IMR-90 (cell line): ENCODE results near the gene KCNIP3. TPM values are rescaled to one million over a fixed set of nuclear protein-coding genes. Genes with fewer than 3 reads are reported as not detected.

Experiments used
- ATAC-seq: fragments of 200-7000 bp; cut with Tn5 transposase; 2 replicates; pipeline ENCODE4 v1.9.1; 2020; ENCODE audit warnings: low read depth, mild to moderate bottlenecking, moderate library complexity
- BruUV-seq: library from RNA; stranded (reverse); fragments of 400-500 nt; replicated peaks from 2 replicates; lab custom pipeline; 2021; lab: Mats Ljungman, UMichigan
- CTCF ChIA-PET: fragments of 300-600 bp; formaldehyde crosslinking; extraction: SDS; loops from one replicate; lab custom pipeline; 2021; ENCODE audit warnings: antibody characterized with exemption; lab: Yijun Ruan, JAX
- POLR2A ChIA-PET: fragments of 300-600 bp; sonication (Branson Sonifier 250); formaldehyde crosslinking; loops from one replicate; lab custom pipeline; 2022; ENCODE audit warnings: antibody characterized with exemption; ENCODE audit not compliant: unreplicated experiment; lab: Charles Lee
- DNase-seq: peaks from one replicate; pipeline ENCODE4 v3.0.0; 2013
- H2AFZ ChIP-seq: replicated peaks from 2 replicates; pipeline ENCODE3; 2013; ENCODE audit warnings: low read length, mild to moderate bottlenecking; ENCODE audit not compliant: poor library complexity
- H2AK5ac ChIP-seq: 2 replicates; pipeline ENCODE4 v1.6.1; 2013; ENCODE audit warnings: low read depth, low read length, inconsistent platforms
- H2AK9ac ChIP-seq: replicated peaks from 2 replicates; pipeline ENCODE3; 2013; ENCODE audit warnings: mild to moderate bottlenecking, low read depth, low read length, moderate library complexity; ENCODE audit not compliant: poor library complexity
- H2BK120ac ChIP-seq: 2 replicates; pipeline ENCODE4 v1.6.1; 2013; ENCODE audit warnings: low read depth, low read length, inconsistent platforms
- H2BK15ac ChIP-seq: 3 replicates; pipeline ENCODE4 v1.6.1; 2013; ENCODE audit warnings: low read depth, low read length, inconsistent platforms
- H2BK20ac ChIP-seq: 2 replicates; pipeline ENCODE4 v1.6.1; 2013; ENCODE audit warnings: low read depth, mild to moderate bottlenecking, inconsistent platforms, low read length, moderate library complexity
- H2BK5ac ChIP-seq: 2 replicates; pipeline ENCODE4 v1.6.1; 2013; ENCODE audit warnings: mild to moderate bottlenecking, low read depth, low read length, inconsistent platforms; ENCODE audit not compliant: poor library complexity, severe bottlenecking
- H3K14ac ChIP-seq: replicated peaks from 2 replicates; pipeline ENCODE4 v1.6.1; 2013; ENCODE audit warnings: low read depth, low read length, inconsistent platforms
- H3K18ac ChIP-seq: 2 replicates; pipeline ENCODE4 v1.6.1; 2013; ENCODE audit warnings: low read depth, low read length, control low read depth
- H3K23ac ChIP-seq: 2 replicates; pipeline ENCODE4 v1.6.1; 2013; ENCODE audit warnings: low read depth, low read length, inconsistent platforms
- H3K27ac ChIP-seq: 2 replicates; pipeline ENCODE4 v1.5.1; 2013; ENCODE audit warnings: mild to moderate bottlenecking, control low read depth, low read length; ENCODE audit not compliant: insufficient read depth
- H3K27me3 ChIP-seq: 2 replicates; pipeline ENCODE4 v1.6.1; 2013; ENCODE audit warnings: low read length; ENCODE audit not compliant: control insufficient read depth, insufficient read depth
- H3K36me3 ChIP-seq: 2 replicates; pipeline ENCODE4 v1.6.1; 2013; ENCODE audit warnings: low read length, mixed read lengths; ENCODE audit not compliant: control insufficient read depth, insufficient read depth
- H3K4ac ChIP-seq: 2 replicates; pipeline ENCODE4 v1.6.1; 2013; ENCODE audit warnings: low read depth, low read length, inconsistent platforms
- H3K4me1 ChIP-seq: 2 replicates; pipeline ENCODE4 v1.6.1; 2013; ENCODE audit warnings: low read length, mixed read lengths; ENCODE audit not compliant: control insufficient read depth, insufficient read depth
- H3K4me2 ChIP-seq: 2 replicates; pipeline ENCODE4 v1.6.1; 2013; ENCODE audit warnings: low read depth, mild to moderate bottlenecking, control low read depth, low read length, moderate library complexity
- H3K4me3 ChIP-seq: 2 replicates; pipeline ENCODE4 v1.5.1; 2013; ENCODE audit warnings: low read depth, mild to moderate bottlenecking, control low read depth, low read length, moderate library complexity; ENCODE audit not compliant: insufficient read depth
- H3K56ac ChIP-seq: 2 replicates; pipeline ENCODE4 v1.6.1; 2013; ENCODE audit warnings: low read length, inconsistent platforms; ENCODE audit not compliant: insufficient read depth; ENCODE audit errors: extremely low read depth
- H3K79me1 ChIP-seq, 2 experiments: 2 replicates each; pipeline ENCODE4 v1.6.1; 2013; ENCODE audit warnings: low read length in 2 of 2, inconsistent platforms in 1 of 2, low read depth in 1 of 2
- H3K9ac ChIP-seq: 2 replicates; pipeline ENCODE4 v1.6.1; 2013; ENCODE audit warnings: low read depth, low read length, control low read depth
- H3K9me1 ChIP-seq: 2 replicates; pipeline ENCODE4 v1.6.1; 2013; ENCODE audit warnings: low read length, inconsistent platforms; ENCODE audit not compliant: insufficient read depth
- H3K9me3 ChIP-seq: 2 replicates; pipeline ENCODE4 v1.6.1; 2013; ENCODE audit warnings: low read length; ENCODE audit not compliant: control insufficient read depth, insufficient read depth
- H4K20me1 ChIP-seq: 2 replicates; pipeline ENCODE4 v1.6.1; 2013; ENCODE audit warnings: low read length, inconsistent platforms; ENCODE audit not compliant: insufficient read depth
- H4K5ac ChIP-seq: 2 replicates; pipeline ENCODE4 v1.6.1; 2013; ENCODE audit warnings: mild to moderate bottlenecking, low read depth, low read length, control low read depth
- H4K8ac ChIP-seq, 2 experiments: 2 replicates each; pipeline ENCODE4 v1.6.1; 2013; ENCODE audit warnings: low read depth in 2 of 2, low read length in 2 of 2, control low read depth in 1 of 2, inconsistent platforms in 1 of 2
- H4K91ac ChIP-seq: 2 replicates; pipeline ENCODE4 v1.6.1; 2013; ENCODE audit warnings: low read depth, low read length, inconsistent platforms; ENCODE audit not compliant: insufficient read depth
- BHLHE40 ChIP-seq: fragments of 150-350 bp; IDR thresholded peaks from 2 replicates; pipeline ENCODE4 v1.6.1; 2016; ENCODE audit warnings: mild to moderate bottlenecking, low read depth, low read length
- CEBPB ChIP-seq: IDR thresholded peaks from 2 replicates; pipeline ENCODE4 v1.6.1; 2012; ENCODE audit warnings: low read depth, low read length, improper control_type of control experiment
- CHD1 ChIP-seq: IDR thresholded peaks from 2 replicates; pipeline ENCODE4 v1.6.1; 2012; ENCODE audit warnings: low read depth, low read length, improper control_type of control experiment
- CTCF ChIP-seq: conservative IDR thresholded peaks from 2 replicates; pipeline ENCODE4 v1.5.1; 2012; ENCODE audit warnings: mild to moderate bottlenecking, low read depth, low read length, improper control_type of control experiment
- ELK1 ChIP-seq: fragments of 150-350 bp; IDR thresholded peaks from 2 replicates; pipeline ENCODE4 v1.6.1; 2016; ENCODE audit warnings: low read depth, mild to moderate bottlenecking, low read length, moderate library complexity, borderline replicate concordance
- FOS ChIP-seq: fragments of 150-350 bp; IDR thresholded peaks from 2 replicates; pipeline ENCODE4 v1.6.1; 2016; ENCODE audit warnings: low read depth, low read length
- MAFK ChIP-seq: IDR thresholded peaks from 2 replicates; pipeline ENCODE4 v1.6.1; 2012; ENCODE audit warnings: low read depth, low read length, improper control_type of control experiment
- MAZ ChIP-seq: IDR thresholded peaks from 2 replicates; pipeline ENCODE4 v1.6.1; 2012; ENCODE audit warnings: low read depth, mild to moderate bottlenecking, low read length, improper control_type of control experiment, moderate library complexity, borderline replicate concordance
- MXI1 ChIP-seq: IDR thresholded peaks from 2 replicates; pipeline ENCODE4 v1.6.1; 2012; ENCODE audit warnings: low read depth, mild to moderate bottlenecking, low read length, moderate library complexity, borderline replicate concordance
- NFE2L2 ChIP-seq: fragments of 150-350 bp; IDR thresholded peaks from 2 replicates; pipeline ENCODE4 v1.6.1; 2016; ENCODE audit warnings: low read depth, mild to moderate bottlenecking, low read length
- POLR2A ChIP-seq: IDR thresholded peaks from 2 replicates; pipeline ENCODE4 v1.6.1; 2012; ENCODE audit warnings: mild to moderate bottlenecking, low read depth, low read length
- RAD21 ChIP-seq: IDR thresholded peaks from 2 replicates; pipeline ENCODE4 v1.6.1; 2012; ENCODE audit warnings: low read length, improper control_type of control experiment
- RCOR1 ChIP-seq: IDR thresholded peaks from 2 replicates; pipeline ENCODE4 v1.6.1; 2012; ENCODE audit warnings: mild to moderate bottlenecking, low read length, improper control_type of control experiment; ENCODE audit not compliant: insufficient replicate concordance
- RFX5 ChIP-seq: IDR thresholded peaks from 2 replicates; pipeline ENCODE4 v1.8.0; 2012; ENCODE audit warnings: low read depth, mild to moderate bottlenecking, low read length, moderate library complexity
- SMC3 ChIP-seq: fragments of 150-350 bp; IDR thresholded peaks from 2 replicates; pipeline ENCODE4 v1.6.1; 2016; ENCODE audit warnings: low read depth, mild to moderate bottlenecking, antibody characterized with exemption, low read length, moderate library complexity
- USF2 ChIP-seq: fragments of 150-350 bp; IDR thresholded peaks from 2 replicates; pipeline ENCODE4 v1.6.1; 2017; ENCODE audit warnings: mild to moderate bottlenecking, antibody characterized with exemption, low read length, low read depth
- WGBS, 2 experiments: methylation state at CpG; one replicate each; pipeline versions ENCODE4 v1.1.5 to v1.1.7; 2013; ENCODE audit warnings: missing lambda C conversion rate in 2 of 2; ENCODE audit not compliant: insufficient read length in 1 of 2; ENCODE audit errors: extremely low coverage in 2 of 2; 5-methylcytosine and 5-hydroxymethylcytosine counted together
- dilution Hi-C: fragments of 300-500 bp; cut with HindIII; formaldehyde crosslinking; loops from one replicate; pipeline ENCODE4 v1.14.3; 2018; ENCODE audit warnings: low sequenced_read_pairs; ENCODE audit not compliant: unreplicated experiment
- in situ Hi-C: fragments of 300-500 bp; cut with MboI; formaldehyde crosslinking; loops from 3 replicates; pipeline ENCODE4 v1.14.3; 2019; ENCODE audit warnings: low sequenced_read_pairs, inconsistent platforms, mixed read lengths
- intact Hi-C: fragments of 100-400 bp; cut with micrococcal nuclease; formaldehyde crosslinking; loops from 2 replicates; pipeline ENCODE4 v1.10.0; 2022
- polyA plus RNA-seq, 3 experiments: library from polyadenylated mRNA; depleted of rRNA; stranded (reverse); fragments of >200 nt; gene quantifications; 2 replicates each; pipeline ENCODE4 v1.2.3, GENCODE V29; 2012; ENCODE audit warnings: low replicate concordance in 1 of 3
- total RNA-seq: library from RNA; depleted of rRNA; stranded (reverse); fragments of >200 nt; gene quantifications from 2 replicates; pipeline ENCODE4 v1.2.3, GENCODE V29; 2012

Gene KCNIP3
- total and polyA plus RNA-seq, 2 of the 4 experiments (the other 2 are of a cell fraction) = 0.72 to 1.4 TPM

- H3K56ac ChIP-seq = no peak overlapping the region
- H3K4ac ChIP-seq = no peak overlapping the region
- no peaks in the 10 kb centered on the region for H4K20me1 ChIP-seq
- no peak overlapping the region for H3K18ac ChIP-seq
- H4K8ac ChIP-seq = no peak overlapping the region
- ChIA-PET POLR2A (no interaction called here), CTCF (no interaction called here)
- no peak overlapping the region for H3K4me2 ChIP-seq
- no peaks in the 10 kb centered on the region for H3K9me3 ChIP-seq
- no peak overlapping the region for H3K23ac ChIP-seq
- no peak overlapping the region for H3K27ac ChIP-seq
- no peak overlapping the region for H2BK15ac ChIP-seq
- H3K27me3 ChIP-seq = peaks cover 5% of the 10 kb centered on the region; the same call in 1 of the 2 replicates
- in situ Hi-C loops = no loop called here
- H2BK120ac ChIP-seq = no peak overlapping the region
- ATAC-seq (no peak; the same call in 1 of the 2 replicates), DNase-seq (peak; percentile 43)
- H2BK20ac ChIP-seq = no peak overlapping the region
- H4K5ac ChIP-seq = no peak overlapping the region
- H2AK5ac ChIP-seq = no peak overlapping the region
- H3K4me3 ChIP-seq = no peak overlapping the region
- H3K14ac ChIP-seq = no peak overlapping the region
- H3K4me1 ChIP-seq = peaks cover 9% of the 10 kb centered on the region; the same call in 1 of the 2 replicates
- intact Hi-C loops = loop anchor here (1.0 to 2.0 kb wide), 2 partner anchors 85 to 123 kb away; no protein-coding TSS in a partner anchor
- H4K91ac ChIP-seq = no peak overlapping the region
- peak overlapping the region; percentile 48 for H2AFZ ChIP-seq
- no peak overlapping the region for H3K9ac ChIP-seq
- H2BK5ac ChIP-seq = no peak overlapping the region
- H3K9me1 ChIP-seq = no peaks in the 10 kb centered on the region
- TF ChIP-seq CEBPB (no peak), USF2 (no peak), NFE2L2 (no peak), RCOR1 (no peak), ELK1 (no peak), CHD1 (no peak), FOS (no peak), CTCF (no peak), SMC3 (no peak), RFX5 (no peak), BHLHE40 (no peak), MAFK (no peak), RAD21 (no peak), MAZ (no peak), POLR2A (no peak), MXI1 (no peak)
- dilution Hi-C loops = no loop called here
- 78% methylated on average over 10 of the region's 19 CpGs; no CpG with 5 or more reads in 1 of the 2 experiments for WGBS, 2 experiments
- H3K79me1 ChIP-seq = no peaks in the 10 kb centered on the region
- peak overlapping the region; percentile 50 for H2AK9ac ChIP-seq
- BruUV-seq = no TSS peak
- H3K36me3 ChIP-seq = no peaks in the 10 kb centered on the region
Observed at GRCh38 chr2:95315801-95316411, 18.8 kb downstream of the KCNIP3 start.
